SK-MEL-5 (cell line): ENCODE data around the gene CHAF1A. TPM values are rescaled to one million over a fixed set of nuclear protein-coding genes. Genes with fewer than 3 reads are reported as not detected.

Experiments
- DNase-seq: peaks from one replicate; pipeline ENCODE4 v3.0.0-alpha.2; 2016; ENCODE audit warnings: low read depth, low spot score
- in situ Hi-C: cut with HindIII; loops from 2 replicates; pipeline ENCODE4 v1.10.0; 2016; ENCODE audit warnings: low sequenced_read_pairs, high pct_unique_total_duplicates, low pct_unique_long_range_greater_than_20kb
- total RNA-seq: library from RNA; depleted of rRNA; stranded (reverse); fragments of >200 nt; shearing (Covaris generic); gene quantifications from 2 replicates; pipeline ENCODE4 v1.2.3, GENCODE V29; 2014

The CHAF1A gene
- total RNA-seq, 1 experiment from 2014 or later: 14.5 TPM

DNA sequence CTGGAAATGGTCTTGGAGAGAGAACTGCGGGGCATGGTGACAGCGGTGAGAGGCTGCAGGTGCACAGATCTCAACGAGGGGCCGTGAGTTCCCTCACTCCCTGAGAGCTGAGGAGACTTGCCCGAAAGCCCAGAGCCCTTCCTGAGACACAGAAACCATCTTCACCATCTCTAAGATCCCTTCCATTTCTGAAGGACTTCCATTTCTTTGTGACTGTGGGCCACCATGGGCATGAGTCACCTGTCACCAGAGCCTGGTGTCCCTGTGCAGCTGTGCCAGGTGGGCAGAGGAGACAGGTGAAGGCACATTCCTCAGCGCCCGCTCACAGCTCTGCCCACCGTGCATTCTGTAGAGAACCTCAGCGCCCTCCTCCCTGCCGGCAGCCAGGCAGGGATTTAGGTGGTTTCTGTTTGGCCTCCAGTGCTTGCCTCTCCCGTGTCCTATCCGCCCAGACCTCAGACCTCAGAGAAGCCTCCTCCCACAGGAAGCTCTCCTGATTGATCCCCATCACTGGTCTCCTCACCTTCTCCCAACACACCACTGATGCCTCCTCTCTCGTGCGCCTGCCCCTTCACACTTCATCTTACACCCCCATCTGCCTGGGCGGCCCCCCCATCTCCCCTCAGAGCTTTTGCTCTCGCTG, 26.3 kb upstream of the CHAF1A start:
- in situ Hi-C loops: no loop called here
- DNase-seq: no peak

DNA sequence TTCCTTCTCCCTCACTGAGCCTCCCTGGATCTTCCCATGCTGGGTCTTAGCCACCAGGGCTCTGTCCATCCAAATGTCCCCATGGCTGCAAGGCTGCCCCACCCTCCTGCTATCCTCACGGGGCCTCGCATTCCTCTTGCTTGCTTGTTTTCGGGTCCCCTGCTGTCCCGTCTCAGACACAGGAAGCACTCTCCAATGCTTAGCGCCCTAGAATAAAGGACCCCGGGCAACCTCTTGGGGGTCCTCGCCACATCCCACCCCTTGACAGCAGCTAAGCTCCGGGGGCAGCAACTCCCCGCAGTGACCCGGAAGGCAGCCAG, 25.8 kb upstream of the CHAF1A start:
- in situ Hi-C loops: no loop called here
- no peak for DNase-seq

DNA sequence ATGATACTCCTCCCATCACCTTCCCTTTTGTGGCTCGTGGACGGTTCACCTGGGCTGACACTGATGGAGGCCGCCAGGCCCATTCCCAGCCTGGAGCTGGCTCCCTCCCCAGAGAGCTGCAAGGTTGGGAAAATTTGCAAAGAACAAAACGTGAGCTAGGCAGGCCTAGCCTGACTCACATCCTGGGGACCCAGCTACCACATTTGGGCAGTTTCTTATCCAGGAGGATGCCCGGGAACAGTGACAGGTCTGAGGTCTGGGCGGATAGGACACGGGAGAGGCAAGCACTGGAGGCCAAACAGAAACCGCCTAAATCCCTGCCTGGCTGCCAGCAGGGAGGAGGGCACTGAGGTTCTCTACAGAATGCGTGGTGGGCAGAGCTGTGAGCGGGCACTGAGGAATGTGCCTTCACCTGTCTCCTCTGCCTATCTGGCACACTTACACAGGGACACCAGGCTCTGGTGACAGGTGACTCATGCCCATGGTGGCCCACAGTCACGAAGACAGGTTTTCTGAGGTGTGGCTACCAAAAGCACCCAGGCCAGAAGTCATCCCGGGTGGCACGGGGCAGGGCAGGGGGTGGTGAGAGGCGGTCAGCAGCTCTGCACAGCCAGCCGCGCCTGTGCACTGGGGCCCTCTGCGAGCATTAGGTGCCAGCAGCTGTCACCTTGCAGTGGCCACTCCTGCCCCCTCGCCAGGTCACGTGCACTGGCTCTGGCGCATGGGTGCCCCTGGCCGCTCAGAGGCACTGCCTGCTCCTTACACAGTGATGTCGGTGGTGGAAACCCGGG, 25.3 kb upstream of the CHAF1A start:
- no peak for DNase-seq
- in situ Hi-C loops: no loop called here

DNA sequence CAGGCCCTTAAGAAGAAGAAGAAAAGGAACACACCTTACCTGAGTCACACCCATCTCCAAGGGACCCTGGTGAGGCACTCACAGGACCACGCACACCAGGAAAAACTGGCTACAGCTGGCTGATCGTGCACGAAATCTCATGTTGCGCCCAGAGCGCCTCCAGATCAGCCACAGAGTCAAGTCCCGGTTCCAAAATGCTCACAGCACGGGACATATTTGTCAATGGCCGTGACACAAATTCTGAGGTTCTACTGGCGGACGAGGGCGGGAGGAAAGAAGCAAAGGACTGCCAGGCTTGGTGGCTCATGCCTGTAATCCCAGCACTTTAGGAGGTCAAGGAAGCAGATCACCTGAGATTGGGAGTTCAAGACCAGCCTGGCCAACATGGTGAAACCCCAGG, 23.6 kb upstream of the CHAF1A start:
- DNase-seq: no peak
- in situ Hi-C loops: no loop called here

GRCh38 chr19:4379383-4380253, 22.8 kb upstream of the CHAF1A start:
- in situ Hi-C loops: no loop called here
- no peak for DNase-seq

GRCh38 chr19:4380254-4380727, 22.1 kb upstream of the CHAF1A start:
- in situ Hi-C loops: no loop called here
- DNase-seq: no peak

DNA sequence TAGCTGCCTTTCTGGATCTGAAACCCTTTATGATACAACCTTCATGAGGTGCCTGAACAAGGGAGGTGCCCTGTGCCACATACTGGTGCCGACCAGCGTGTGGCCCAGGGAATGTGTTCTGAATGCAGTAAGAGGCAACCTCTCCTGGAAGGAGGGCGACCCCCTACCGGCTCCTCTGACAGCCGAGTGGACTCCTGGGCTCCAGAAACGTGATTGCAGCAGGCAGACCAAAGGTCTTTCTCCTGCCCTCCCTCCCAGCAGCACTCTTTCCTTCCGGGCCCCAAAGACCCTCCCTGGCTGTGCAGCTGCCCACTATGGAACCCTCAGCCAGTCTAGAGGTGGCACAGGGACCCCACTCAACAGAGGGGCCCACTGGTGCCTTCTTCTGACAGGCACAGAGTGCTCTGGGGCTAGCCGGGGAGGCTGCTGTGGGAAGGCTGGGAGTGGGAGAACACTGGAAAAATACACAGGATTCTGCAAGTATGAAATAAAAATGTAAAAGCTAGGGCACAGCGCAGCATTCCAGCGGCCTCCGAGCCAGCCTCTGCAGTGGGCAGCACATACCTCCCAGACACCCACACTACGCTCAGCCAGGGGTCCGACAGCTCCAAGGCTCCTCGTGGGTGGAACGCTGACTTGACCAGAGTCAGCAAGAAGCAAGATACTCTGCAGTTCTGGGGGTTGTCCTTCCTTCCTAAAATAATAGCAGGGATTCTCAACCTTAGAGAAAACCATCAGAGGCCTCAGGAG, 17.0 kb upstream of the CHAF1A start:
- in situ Hi-C loops: no loop called here
- no peak for DNase-seq

DNA sequence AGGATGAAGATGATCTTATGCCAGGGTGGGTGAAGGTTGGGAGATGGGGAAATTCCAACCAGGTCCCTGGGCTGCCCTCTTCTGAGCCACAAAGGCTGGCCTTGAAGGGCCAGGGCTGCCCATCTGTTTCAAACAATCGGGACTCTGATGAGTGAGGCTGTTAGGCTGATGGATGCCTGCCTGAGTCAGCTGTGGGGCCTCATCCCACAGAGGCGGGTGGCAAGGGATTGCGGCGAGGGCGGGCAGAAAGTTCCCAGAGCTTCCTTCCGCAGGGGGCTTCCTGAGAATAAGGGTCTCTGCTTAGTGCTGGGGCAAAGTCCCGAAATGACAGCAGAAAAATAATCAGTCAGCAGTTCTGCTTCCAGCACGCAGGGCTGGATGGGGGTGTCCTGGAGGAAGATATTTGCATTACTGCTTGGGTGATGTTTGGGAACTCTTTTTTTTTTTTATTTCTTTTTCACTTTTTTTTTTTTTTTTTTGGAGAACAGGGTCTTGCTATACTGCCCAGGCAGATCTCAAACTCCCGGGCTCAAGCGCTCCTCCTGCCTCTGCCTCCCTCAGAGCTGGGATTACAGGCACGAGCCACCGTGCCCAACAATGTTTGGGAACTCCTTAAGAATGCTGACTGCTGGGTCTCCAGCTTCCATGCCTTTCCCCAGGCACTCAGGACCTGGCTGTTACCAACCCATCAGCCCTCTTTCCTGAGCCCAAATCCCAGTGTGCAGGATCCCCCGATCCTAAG, 16.2 kb upstream of the CHAF1A start:
- in situ Hi-C loops: no loop called here
- no peak for DNase-seq

- DNase-seq: no peak
- in situ Hi-C loops: no loop called here
Measured at GRCh38 chr19:4388337-4389063, 13.9 kb upstream of the CHAF1A start.

GRCh38 chr19:4389064-4389375, 13.4 kb upstream of the CHAF1A start:
- no peak for DNase-seq
- in situ Hi-C loops: no loop called here

- in situ Hi-C loops: no loop called here
Measured at GRCh38 chr19:4389511-4390016, 12.9 kb upstream of the CHAF1A start.

DNA sequence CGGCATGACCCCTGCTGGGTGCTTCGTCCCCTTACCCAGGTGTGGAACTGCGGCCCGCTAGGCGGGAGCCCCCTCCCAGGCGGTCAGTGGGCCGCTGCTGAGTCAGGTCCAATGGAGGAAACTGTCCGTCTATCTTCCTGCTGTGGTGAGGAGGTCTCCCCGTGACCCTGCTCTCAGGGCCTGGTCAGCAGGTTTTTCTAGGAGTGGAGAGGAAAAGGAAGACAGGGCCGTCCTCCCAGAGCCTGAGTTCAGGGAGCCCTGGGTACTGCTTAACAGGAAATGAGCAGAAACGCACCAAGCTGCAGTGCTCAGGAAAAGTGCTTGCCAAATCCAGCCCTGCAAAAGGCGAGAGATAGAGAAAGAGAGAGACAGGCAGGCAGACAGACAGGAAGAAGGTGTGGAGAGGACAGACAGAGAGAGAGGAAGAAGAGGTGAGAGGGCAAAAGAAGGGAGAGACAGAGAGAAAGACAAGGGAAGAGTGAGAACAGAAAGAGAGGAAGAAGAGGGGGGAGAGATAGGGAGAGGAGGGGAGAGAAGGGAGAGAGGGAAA, 12.3 kb upstream of the CHAF1A start:
- DNase-seq: no peak
- in situ Hi-C loops: no loop called here

More at GRCh38 chr19:4389511-4390016, 12.9 kb upstream of the CHAF1A start:
- no peak for DNase-seq

DNA sequence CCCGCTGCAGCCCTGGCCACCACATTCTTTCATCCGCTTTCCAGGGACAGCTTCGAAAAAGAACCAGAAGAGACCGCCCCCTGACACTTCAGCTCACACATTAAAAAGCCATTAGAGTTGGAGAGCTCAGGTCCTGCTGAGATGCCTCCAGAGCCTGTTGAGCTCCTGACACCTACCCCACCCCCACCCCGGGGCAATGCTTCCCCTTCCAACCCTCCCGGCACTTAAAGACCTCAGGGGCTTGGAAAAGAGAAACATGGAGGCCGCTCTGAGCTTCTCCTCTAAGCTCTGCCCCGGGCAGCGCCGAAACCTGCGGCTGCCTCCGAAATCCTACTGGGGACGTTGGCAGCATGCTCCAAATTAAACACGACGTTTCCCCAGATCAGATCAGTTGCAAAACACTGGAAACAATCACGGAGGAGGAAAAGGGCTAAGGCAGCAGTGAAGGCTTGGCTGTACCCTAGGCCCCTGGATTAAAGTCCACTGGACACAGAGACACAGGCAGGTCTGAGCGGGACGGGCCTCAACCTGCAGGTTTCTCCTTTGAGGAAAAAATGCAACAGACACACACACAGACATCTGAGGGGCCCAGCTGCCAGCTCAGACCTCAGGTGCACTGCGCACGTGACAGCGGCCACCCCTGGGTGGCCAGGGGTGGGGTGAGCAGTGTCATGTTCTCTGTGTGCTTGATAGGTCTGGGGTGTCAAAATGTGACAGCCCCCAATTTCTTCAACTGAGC, 11.7 kb upstream of the CHAF1A start:
- no peak for DNase-seq
- in situ Hi-C loops: no loop called here

DNA sequence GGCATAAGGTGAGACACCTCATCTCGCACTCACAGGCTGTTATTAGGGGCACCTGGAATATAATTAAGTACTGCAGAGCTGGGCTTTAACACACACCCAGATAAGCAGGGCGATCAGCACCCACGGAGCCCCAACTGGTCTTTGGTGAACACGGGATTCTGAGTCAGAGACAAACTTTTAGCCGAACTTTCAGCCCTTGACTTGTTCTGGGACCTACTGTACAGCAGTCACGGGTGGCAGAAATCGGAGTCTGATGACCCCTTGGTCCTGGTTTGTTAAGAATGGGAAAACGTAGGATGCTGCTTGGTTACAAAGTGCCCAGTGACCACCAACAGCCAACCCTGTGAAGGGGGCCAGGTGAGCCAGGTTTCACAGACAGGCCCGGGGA, 11.1 kb upstream of the CHAF1A start:
- in situ Hi-C loops: no loop called here
- no peak for DNase-seq

- in situ Hi-C loops: no loop called here
Measured at GRCh38 chr19:4391701-4392483, 10.5 kb upstream of the CHAF1A start.

More at GRCh38 chr19:4391701-4392483, 10.5 kb upstream of the CHAF1A start:
- no peak for DNase-seq
